Measurements from ENCODE around the gene GMEB2.
"Not testable (repeated sequence)": the region's sequence is repeated elsewhere in the genome, so short reads cannot be mapped to it uniquely, and the experiment has no call there.

GMEB2 gene

DNA sequence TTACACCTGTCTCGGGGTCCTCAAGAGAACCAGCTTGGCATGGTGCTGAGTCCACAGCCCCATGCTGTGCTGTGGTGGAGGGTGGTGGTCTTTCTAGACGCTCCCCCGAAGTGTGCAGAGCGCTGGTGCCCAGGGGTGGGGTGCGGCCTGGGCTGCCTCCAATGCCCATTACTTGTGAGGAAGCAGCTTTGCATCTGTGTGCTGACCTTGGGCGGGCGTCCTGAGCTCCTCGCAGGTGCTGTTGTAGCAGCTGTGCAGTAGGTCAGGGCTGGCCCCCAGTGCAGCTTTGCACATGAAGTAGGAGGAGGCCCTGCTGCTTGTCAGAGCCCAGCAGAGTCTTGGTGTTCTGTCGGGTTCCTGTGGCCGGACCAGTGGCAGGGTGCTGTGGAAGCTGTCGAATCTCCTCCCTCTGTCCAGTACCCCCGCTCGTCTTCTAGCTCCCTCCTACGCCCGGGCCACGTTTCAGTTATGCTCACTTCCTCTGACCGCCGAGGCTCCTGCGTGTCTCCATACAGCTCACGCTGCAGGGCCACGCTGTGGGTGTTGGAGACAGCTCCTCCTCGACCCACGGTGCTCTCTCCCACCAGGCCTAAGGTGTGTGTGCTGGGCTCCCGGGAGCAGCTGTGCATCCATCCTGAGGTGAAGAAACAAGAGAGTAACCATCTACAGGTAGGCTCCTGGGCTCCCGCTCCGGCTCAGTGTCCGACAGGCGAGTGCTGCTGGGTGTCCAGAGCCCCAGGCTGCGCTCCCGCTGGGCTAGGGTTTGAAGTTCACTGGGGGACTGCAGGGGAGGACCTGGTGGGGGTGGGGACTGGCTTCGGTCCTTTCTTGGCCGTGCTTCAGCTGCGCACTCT, 35.3 kb upstream of the GMEB2 start:
- no peak overlapping the region for H3K4ac ChIP-seq (ENCODE audit: low read depth, low read length)
- no peak for DNase-seq
- H2AFZ ChIP-seq (ENCODE audit: insufficient read depth, low read length, poor library complexity), result no peak overlapping the region
- H2BK120ac ChIP-seq (ENCODE audit: insufficient read depth, low read length, poor library complexity), result no peak overlapping the region
- H3K27ac ChIP-seq (ENCODE audit: low read depth, low read length), result no peak overlapping the region
- peaks cover 4% of the 10 kb centered on the region for H3K79me2 ChIP-seq (ENCODE audit: control insufficient read depth, insufficient read depth, low read length, poor library complexity)
- no peak overlapping the region for H3K18ac ChIP-seq (ENCODE audit: low read length)
- no peak overlapping the region for H4K91ac ChIP-seq (ENCODE audit: low read depth, low read length)
- H3K79me1 ChIP-seq (ENCODE audit: low read length), result peaks cover 10% of the 10 kb centered on the region
- no peak overlapping the region for H3K23ac ChIP-seq (ENCODE audit: low read length)
- no peak overlapping the region for H2BK5ac ChIP-seq (ENCODE audit: low read depth, low read length, poor library complexity)
- peaks cover 48 to 57% of the 10 kb centered on the region in 2 experiments for H3K36me3 ChIP-seq (ENCODE audit: control insufficient read depth in 1 of 2, insufficient read depth in 2 of 2, low read length in 2 of 2)
- no peak overlapping the region for H4K8ac ChIP-seq (ENCODE audit: low read depth, low read length)
- H3K4me3 ChIP-seq (ENCODE audit: low read depth, low read length), result no peak overlapping the region
- WGBS (ENCODE audit: extremely low coverage, insufficient coverage, insufficient read length), result no CpG with 5 or more reads among the region's 33 CpGs
- no peaks in the 10 kb centered on the region for H3K27me3 ChIP-seq (ENCODE audit: insufficient read depth, low read length)
- no peak overlapping the region for H4K12ac ChIP-seq (ENCODE audit: low read depth, low read length)
- H2BK12ac ChIP-seq (ENCODE audit: low read length), result no peak overlapping the region
- H3K14ac ChIP-seq (ENCODE audit: low read length), result no peak overlapping the region
- H2AK5ac ChIP-seq (ENCODE audit: low read length), result no peak overlapping the region
- no peak overlapping the region for H3K4me2 ChIP-seq (ENCODE audit: low read length)
- H3K9ac ChIP-seq (ENCODE audit: low read length), result no peak overlapping the region
- peaks cover 5 to 12% of the 10 kb centered on the region in 2 experiments for H3K4me1 ChIP-seq (ENCODE audit: control insufficient read depth in 1 of 2, insufficient read depth in 2 of 2, low read length in 2 of 2)
- H3K9me3 ChIP-seq (ENCODE audit: insufficient read depth, low read depth, low read length), result no peaks in the 10 kb centered on the region

DNA sequence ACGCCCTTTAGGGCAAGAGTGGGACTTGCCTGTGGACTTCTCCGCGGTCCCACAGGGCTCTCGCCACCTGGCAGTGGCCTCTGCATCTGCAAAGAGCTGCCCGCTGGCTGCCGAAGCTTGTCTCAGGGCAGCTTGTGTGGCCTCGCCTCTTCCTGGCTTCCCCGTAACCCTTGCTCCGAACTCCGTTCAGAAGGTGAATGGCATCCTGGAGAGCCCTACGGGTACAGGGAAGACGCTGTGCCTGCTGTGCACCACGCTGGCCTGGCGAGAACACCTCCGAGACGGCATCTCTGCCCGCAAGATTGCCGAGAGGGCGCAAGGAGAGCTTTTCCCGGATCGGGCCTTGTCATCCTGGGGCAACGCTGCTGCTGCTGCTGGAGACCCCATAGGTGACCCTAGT, 34.2 kb upstream of the GMEB2 start:
- H3K9me3 ChIP-seq (ENCODE audit: insufficient read depth, low read depth, low read length), result no peaks in the 10 kb centered on the region
- H3K23ac ChIP-seq (ENCODE audit: low read length), result no peak overlapping the region
- no peak overlapping the region for H2BK5ac ChIP-seq (ENCODE audit: low read depth, low read length, poor library complexity)
- H4K91ac ChIP-seq (ENCODE audit: low read depth, low read length), result no peak overlapping the region
- H3K4me2 ChIP-seq (ENCODE audit: low read length), result no peak overlapping the region
- no peak overlapping the region for H4K8ac ChIP-seq (ENCODE audit: low read depth, low read length)
- H3K9ac ChIP-seq (ENCODE audit: low read length), result peak overlapping the region; percentile 10
- peaks cover 10% of the 10 kb centered on the region for H3K79me1 ChIP-seq (ENCODE audit: low read length)
- no peak overlapping the region for H3K4me3 ChIP-seq (ENCODE audit: low read depth, low read length)
- no peak overlapping the region for H3K27ac ChIP-seq (ENCODE audit: low read depth, low read length)
- H2BK120ac ChIP-seq (ENCODE audit: insufficient read depth, low read length, poor library complexity), result no peak overlapping the region
- DNase-seq, result no peak
- no peak overlapping the region for H2AK5ac ChIP-seq (ENCODE audit: low read length)
- peaks cover 5 to 12% of the 10 kb centered on the region in 2 experiments for H3K4me1 ChIP-seq (ENCODE audit: control insufficient read depth in 1 of 2, insufficient read depth in 2 of 2, low read length in 2 of 2)
- peaks cover 41 to 50% of the 10 kb centered on the region in 2 experiments for H3K36me3 ChIP-seq (ENCODE audit: control insufficient read depth in 1 of 2, insufficient read depth in 2 of 2, low read length in 2 of 2)
- no peak overlapping the region for H3K18ac ChIP-seq (ENCODE audit: low read length)
- H3K14ac ChIP-seq (ENCODE audit: low read length), result no peak overlapping the region
- H3K4ac ChIP-seq (ENCODE audit: low read depth, low read length), result no peak overlapping the region
- no peaks in the 10 kb centered on the region for H3K27me3 ChIP-seq (ENCODE audit: insufficient read depth, low read length)
- H2BK12ac ChIP-seq (ENCODE audit: low read length), result no peak overlapping the region
- H3K79me2 ChIP-seq (ENCODE audit: control insufficient read depth, insufficient read depth, low read length, poor library complexity), result peaks cover 4% of the 10 kb centered on the region
- H2AFZ ChIP-seq (ENCODE audit: insufficient read depth, low read length, poor library complexity), result no peak overlapping the region
- H4K12ac ChIP-seq (ENCODE audit: low read depth, low read length), result no peak overlapping the region
- WGBS (ENCODE audit: extremely low coverage, insufficient coverage, insufficient read length), result no CpG with 5 or more reads among the region's 22 CpGs

DNA sequence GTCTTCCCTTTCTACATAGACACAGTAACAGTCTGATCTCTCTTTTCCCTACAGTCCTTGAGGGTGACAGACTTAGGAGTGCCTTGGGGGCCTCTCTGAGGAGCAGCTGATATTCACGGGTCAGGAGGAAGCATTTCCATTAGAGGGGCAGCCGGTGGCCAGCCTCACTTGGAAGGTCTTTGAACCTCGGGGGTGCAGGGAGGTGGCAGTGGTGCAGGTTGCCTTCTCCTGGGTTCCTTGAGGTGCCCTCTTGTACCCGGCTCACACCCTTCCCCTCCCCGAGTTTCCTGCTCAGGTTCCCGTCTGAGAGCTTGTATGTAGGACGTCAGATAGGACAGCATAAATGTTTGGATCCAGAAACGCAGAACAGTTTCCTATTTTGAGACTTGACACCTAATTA, 33.7 kb upstream of the GMEB2 start:
- H2AFZ ChIP-seq (ENCODE audit: insufficient read depth, low read length, poor library complexity), result no peak overlapping the region
- H3K4me1 ChIP-seq (ENCODE audit: control insufficient read depth in 1 of 2, insufficient read depth in 2 of 2, low read length in 2 of 2), result peaks cover 5 to 12% of the 10 kb centered on the region in 2 experiments
- no peak overlapping the region for H4K12ac ChIP-seq (ENCODE audit: low read depth, low read length)
- no peak overlapping the region for H3K23ac ChIP-seq (ENCODE audit: low read length)
- no peak overlapping the region for H3K4me3 ChIP-seq (ENCODE audit: low read depth, low read length)
- no peak overlapping the region for H2BK120ac ChIP-seq (ENCODE audit: insufficient read depth, low read length, poor library complexity)
- H2BK5ac ChIP-seq (ENCODE audit: low read depth, low read length, poor library complexity), result no peak overlapping the region
- no peaks in the 10 kb centered on the region for H3K9me3 ChIP-seq (ENCODE audit: insufficient read depth, low read depth, low read length)
- H2AK5ac ChIP-seq (ENCODE audit: low read length), result no peak overlapping the region
- no peak overlapping the region for H3K27ac ChIP-seq (ENCODE audit: low read depth, low read length)
- H3K4ac ChIP-seq (ENCODE audit: low read depth, low read length), result no peak overlapping the region
- H3K18ac ChIP-seq (ENCODE audit: low read length), result no peak overlapping the region
- no peak overlapping the region for H3K14ac ChIP-seq (ENCODE audit: low read length)
- no peak overlapping the region for H4K91ac ChIP-seq (ENCODE audit: low read depth, low read length)
- peaks cover 10% of the 10 kb centered on the region for H3K79me1 ChIP-seq (ENCODE audit: low read length)
- H4K8ac ChIP-seq (ENCODE audit: low read depth, low read length), result no peak overlapping the region
- no peak overlapping the region for H3K9ac ChIP-seq (ENCODE audit: low read length)
- no peaks in the 10 kb centered on the region for H3K27me3 ChIP-seq (ENCODE audit: insufficient read depth, low read length)
- WGBS (ENCODE audit: extremely low coverage, insufficient coverage, insufficient read length), result no CpG with 5 or more reads among the region's 8 CpGs
- no peak for DNase-seq
- no peak overlapping the region for H2BK12ac ChIP-seq (ENCODE audit: low read length)
- H3K36me3 ChIP-seq (ENCODE audit: control insufficient read depth in 1 of 2, insufficient read depth in 2 of 2, low read length in 2 of 2), result peaks cover 37 to 46% of the 10 kb centered on the region in 2 experiments
- H3K79me2 ChIP-seq (ENCODE audit: control insufficient read depth, insufficient read depth, low read length, poor library complexity), result peaks cover 4% of the 10 kb centered on the region
- H3K4me2 ChIP-seq (ENCODE audit: low read length), result no peak overlapping the region

DNA sequence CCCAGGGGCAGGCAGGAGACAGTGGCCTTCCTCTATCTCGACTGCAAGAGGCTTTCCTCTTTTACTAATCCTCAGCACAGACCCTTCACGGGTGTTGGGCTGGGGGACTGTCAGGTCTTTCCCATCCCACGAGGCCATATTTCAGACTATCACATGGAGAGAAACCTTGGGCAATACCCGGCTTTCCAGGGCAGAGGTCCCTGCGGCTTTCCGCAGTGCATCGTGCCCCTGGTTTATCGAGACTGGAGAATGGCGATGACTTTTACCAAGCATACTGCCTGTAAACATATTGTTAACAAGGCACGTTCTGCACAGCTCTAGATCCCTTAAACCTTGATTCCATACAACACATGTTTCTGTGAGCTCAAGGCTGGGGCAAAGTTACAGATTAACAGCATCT, 33.3 kb upstream of the GMEB2 start:
- H3K4me3 ChIP-seq (ENCODE audit: low read depth, low read length); H3K4ac ChIP-seq (ENCODE audit: low read depth, low read length); H3K27me3 ChIP-seq (ENCODE audit: insufficient read depth, low read length); H3K9ac ChIP-seq (ENCODE audit: low read length); H3K79me2 ChIP-seq (ENCODE audit: control insufficient read depth, insufficient read depth, low read length, poor library complexity); H2BK5ac ChIP-seq (ENCODE audit: low read depth, low read length, poor library complexity); H3K4me2 ChIP-seq (ENCODE audit: low read length); H2BK12ac ChIP-seq (ENCODE audit: low read length); H3K14ac ChIP-seq (ENCODE audit: low read length); H3K79me1 ChIP-seq (ENCODE audit: low read length); H4K91ac ChIP-seq (ENCODE audit: low read depth, low read length); H4K12ac ChIP-seq (ENCODE audit: low read depth, low read length); H2BK120ac ChIP-seq (ENCODE audit: insufficient read depth, low read length, poor library complexity); H3K23ac ChIP-seq (ENCODE audit: low read length); H2AK5ac ChIP-seq (ENCODE audit: low read length); DNase-seq; H2AFZ ChIP-seq (ENCODE audit: insufficient read depth, low read length, poor library complexity); H3K9me3 ChIP-seq (ENCODE audit: insufficient read depth, low read depth, low read length); H3K18ac ChIP-seq (ENCODE audit: low read length); H3K27ac ChIP-seq (ENCODE audit: low read depth, low read length); H4K8ac ChIP-seq (ENCODE audit: low read depth, low read length): not testable (repeated sequence)
- Histone ChIP-seq H3K36me3 (ENCODE audit: control insufficient read depth in 1 of 2, insufficient read depth in 2 of 2, low read length in 2 of 2) (peaks cover 33 to 43% of the 10 kb centered on the region in 2 experiments), H3K4me1 (ENCODE audit: control insufficient read depth in 1 of 2, insufficient read depth in 2 of 2, low read length in 2 of 2) (peaks cover 5 to 12% of the 10 kb centered on the region in 2 experiments)
- WGBS (ENCODE audit: extremely low coverage, insufficient coverage, insufficient read length), result no CpG with 5 or more reads among the region's 10 CpGs
